HG03520 (cell line): ENCODE measurements around the gene XYLT1.
"Not testable (repeated sequence)": the region's sequence is repeated elsewhere in the genome, so short reads cannot be mapped to it uniquely, and the experiment has no call there.

ENCODE experiments used
- ATAC-seq: cut with Tn5 transposase; IDR thresholded peaks from one replicate; pipeline ENCODE4 v1.9.1; 2021; ENCODE audit warnings: mild to moderate bottlenecking, moderate library complexity; ENCODE audit not compliant: unreplicated experiment

The XYLT1 gene

DNA sequence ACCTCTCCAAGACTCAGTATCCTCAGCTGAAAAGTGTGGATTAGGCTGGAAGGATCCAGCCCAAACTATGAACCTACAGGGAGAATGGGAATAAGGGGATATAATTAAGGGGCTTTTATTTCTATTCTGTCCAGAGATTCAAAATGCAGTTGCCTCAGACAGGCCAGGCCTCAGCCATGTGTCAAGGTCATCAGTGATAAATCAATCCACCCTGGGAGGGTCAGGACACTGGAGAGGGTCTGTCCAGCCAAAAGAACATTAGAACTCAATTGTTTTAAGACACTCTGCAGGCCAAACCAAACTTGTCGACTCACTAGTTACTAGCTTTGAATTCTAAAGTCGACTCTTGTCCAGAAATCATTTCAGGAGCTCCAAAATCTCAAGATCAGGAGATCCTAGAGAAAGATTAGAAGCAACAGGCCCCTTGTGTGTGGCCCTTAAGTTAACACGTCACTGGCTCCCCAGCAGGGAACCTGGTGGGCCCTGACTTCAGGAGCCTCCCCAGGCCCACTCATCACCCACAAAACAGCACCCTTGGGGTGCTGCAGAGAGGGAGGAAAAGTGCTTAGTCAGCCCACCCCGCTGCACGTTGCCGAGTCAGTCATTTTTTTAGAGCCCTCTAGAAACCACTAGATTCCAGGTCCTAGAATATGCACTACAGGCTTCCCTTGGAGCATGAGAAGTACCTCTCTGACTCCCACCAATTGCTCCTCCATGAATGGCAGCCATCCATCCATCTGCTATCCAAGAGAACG is 156.8 kb downstream of the XYLT1 start:
- ATAC-seq, result no peak

- ATAC-seq, result no peak
These were observed 157.6 kb downstream of the XYLT1 start for GRCh38 chr16:17313085-17313611.

GRCh38 chr16:17312094-17312710 is 158.6 kb downstream of the XYLT1 start:
- no peak for ATAC-seq

- no peak for ATAC-seq
These were observed 159.2 kb downstream of the XYLT1 start for GRCh38 chr16:17311333-17312093.

DNA sequence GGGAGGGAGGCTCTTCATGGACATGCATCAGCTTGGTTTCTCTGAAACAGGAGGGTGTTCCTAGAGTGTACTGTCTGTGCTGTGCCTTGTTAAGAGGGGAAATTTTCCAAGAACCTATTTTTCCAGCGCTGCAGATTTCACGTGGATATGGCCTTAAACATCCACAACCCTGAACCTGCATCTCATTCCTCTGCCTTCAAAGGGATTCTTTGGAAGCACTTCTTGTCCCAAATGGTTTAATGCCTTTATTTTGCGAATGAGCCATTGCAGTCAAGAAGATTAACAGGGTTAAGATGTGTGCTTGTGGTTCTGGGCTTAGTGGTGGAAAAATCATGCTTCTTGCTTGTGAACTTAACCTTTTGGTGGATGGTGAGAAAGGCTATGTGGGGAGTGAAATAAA is 161.2 kb downstream of the XYLT1 start:
- ATAC-seq, result no peak

DNA sequence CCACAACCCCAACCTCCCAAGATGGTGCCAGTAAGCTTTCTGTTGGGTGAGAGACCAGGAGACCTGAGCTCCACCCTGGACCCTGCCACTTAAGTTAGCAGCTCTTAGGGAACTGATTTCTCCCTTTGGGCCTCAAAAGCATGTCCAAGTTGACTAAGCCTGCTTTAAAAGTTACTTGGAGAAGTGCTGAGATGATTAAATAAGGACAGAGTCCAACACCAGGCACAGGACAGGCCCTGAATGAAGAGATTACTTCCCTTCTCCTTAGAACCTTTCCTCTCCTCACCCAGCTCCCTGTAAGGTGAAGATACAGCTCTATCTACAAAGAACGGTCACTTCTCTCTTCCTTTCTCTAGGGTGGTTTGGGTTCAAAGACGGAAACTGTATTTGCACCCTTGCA is 162.6 kb downstream of the XYLT1 start:
- no peak for ATAC-seq

DNA sequence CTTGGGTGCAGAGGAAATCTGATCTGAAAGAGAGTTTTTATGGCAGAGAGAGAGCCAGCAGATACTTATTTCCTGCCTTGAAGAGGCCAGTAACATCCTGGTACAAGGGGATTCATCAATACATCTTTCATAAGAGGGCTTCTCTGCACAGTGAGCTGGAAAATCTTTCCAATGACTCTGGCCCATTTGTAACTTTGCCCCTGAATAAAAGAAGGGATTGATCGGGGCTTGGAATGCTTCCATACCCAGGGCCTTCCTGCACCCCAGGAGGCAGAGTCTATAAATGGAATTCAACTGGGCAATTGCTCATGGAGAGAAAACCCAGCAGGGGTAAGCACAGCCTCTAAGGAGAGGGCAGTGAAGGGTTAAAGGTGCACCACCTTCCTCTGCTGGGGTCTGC is 163.3 kb downstream of the XYLT1 start:
- ATAC-seq, result no peak

DNA sequence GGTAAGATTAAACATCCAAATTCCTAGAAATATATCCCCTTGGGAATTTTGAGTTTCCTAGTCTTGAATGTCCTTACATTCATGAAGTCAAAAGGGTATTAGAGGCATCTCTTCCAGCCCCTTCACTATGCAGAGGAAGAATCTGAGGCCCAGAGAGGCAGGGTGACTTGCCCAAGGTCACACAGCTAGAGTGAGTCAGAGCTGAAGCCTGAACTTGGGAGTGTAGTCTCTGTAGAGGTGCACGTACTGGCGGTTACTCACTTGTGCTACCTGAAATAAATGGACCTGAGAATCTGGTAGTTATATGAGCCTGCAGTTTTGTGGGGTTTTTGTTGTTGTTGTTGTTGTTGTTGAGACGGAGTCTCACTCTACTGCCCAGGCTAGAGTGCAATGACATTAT is 164.0 kb downstream of the XYLT1 start:
- no peak for ATAC-seq

GRCh38 chr16:17306211-17306610 is 164.5 kb downstream of the XYLT1 start:
- ATAC-seq, result not testable (repeated sequence)

GRCh38 chr16:17305694-17306093 is 165.1 kb downstream of the XYLT1 start:
- ATAC-seq, result no peak

GRCh38 chr16:17304491-17305119 is 166.2 kb downstream of the XYLT1 start:
- ATAC-seq, result no peak

- ATAC-seq, result no peak
These were observed 166.7 kb downstream of the XYLT1 start for GRCh38 chr16:17304106-17304490.

DNA sequence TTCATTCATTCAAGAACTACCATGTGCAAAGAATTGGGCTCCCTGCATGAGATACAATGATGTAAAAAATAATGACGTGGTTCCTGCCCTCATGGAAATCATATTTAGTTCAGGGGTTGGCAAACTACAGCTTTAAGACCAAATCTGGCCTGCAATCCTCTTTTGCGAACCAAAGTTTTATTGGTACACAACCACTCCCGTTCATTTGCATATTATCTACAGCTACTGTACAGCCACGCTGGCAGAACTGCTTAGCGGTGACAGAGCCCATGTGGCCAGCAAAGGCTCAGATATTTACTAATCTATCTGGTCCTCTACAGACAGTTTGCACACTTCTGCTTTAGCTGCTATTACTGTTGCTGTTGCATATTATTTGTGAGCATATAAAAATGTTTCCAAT is 167.7 kb downstream of the XYLT1 start:
- no peak for ATAC-seq

DNA sequence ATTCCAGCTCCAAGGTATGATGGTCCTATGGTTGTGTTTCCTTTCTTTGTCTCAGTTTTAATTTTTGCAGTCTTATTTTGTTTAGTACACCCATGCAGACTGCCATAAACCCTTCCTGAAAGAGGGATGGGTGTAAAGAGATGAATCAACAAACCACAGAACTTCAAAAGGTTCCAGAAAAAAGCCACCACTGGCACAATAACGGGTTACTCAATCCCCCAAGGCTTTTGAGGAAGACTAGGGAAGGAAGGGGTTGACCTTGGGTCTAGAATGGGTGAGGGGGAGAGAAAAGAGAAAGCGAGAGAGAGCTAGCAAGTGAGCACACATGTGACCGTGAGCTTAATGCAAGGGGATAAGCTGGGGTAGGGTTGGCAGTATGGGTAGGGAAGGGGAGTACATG is 168.1 kb downstream of the XYLT1 start:
- ATAC-seq, result no peak

DNA sequence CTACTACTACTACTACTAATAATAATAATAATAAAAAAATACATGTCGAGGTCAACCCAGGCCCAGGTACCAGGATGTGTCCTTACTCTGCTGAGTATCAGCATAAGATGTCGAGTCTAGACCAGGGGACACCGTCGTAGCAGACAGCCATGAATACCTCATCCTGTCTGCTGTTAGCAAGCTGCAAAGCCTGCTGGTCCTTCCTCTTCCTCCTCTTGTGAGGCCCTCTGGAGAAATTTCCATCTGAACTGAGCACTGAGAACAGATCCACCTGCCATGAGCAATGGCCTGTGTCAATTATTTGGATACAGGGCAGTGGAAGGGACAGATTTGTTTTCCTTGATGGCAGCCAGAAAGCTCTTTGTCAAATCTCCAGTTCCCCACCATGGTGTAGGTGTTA is 168.5 kb downstream of the XYLT1 start:
- peak; percentile 18 for ATAC-seq

GRCh38 chr16:17301593-17302135 is 169.1 kb downstream of the XYLT1 start:
- ATAC-seq, result peak; percentile 78

GRCh38 chr16:17301184-17301583 is 169.6 kb downstream of the XYLT1 start:
- ATAC-seq, result no peak

DNA sequence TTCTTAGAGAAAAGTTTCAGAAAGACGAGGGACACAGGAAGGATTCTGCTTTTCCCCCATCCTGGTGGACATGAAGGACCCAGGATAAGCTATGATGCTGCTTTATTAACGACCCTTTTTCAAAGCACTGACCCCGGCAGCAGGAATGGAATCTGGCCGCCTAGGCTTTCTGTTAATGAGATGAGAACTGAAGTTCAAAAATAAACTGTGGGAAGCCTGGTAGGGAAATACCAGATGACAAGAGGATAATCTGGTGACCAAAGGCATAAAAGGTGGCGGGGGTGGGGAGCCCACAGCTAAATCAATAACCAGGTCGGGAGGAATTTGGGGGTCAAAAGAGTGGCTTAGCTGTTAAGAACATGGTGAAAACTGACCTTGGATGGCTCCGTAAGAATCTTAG is 171.0 kb downstream of the XYLT1 start:
- no peak for ATAC-seq

DNA sequence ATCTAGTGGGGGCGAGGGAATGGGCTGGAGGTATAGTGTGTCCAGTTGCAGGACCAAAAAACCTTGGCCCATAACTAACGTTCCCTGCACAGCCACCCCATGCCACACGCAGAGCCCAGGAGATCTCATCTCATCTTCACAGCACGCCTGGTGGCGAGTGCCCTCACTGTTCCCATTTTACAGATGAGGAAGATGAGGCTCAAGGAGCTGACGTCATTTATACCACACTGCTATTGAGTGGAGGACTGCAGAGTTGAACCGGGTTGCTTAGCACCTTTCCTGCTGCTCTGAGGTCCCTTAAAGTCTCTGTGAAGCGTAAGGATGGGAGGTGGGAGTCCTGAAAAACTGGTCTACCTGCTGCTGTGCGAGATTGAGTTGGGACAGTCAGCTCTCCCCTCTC is 172.5 kb downstream of the XYLT1 start:
- no peak for ATAC-seq

- no peak for ATAC-seq
These were observed 174.3 kb downstream of the XYLT1 start for GRCh38 chr16:17296431-17296830.

GRCh38 chr16:17295948-17296347 is 174.8 kb downstream of the XYLT1 start:
- no peak for ATAC-seq
